BLaER1 treated with 17β-estradiol and CSF1 and Interleukin-3, amounts not matched to agents 10 nM and 100 nM (cell line): ENCODE data around the gene ORC2.

Experiments used
- H3K27ac ChIP-seq, 11 experiments: shearing (Covaris generic); formaldehyde crosslinking; 2 replicates each; pipeline ENCODE4 v1.8.1; 2022
- H3K27me3 ChIP-seq, 11 experiments: shearing (Covaris generic); formaldehyde crosslinking; 2 replicates each; pipeline ENCODE4 v1.8.1; 2022
- H3K36me3 ChIP-seq, 11 experiments: shearing (Covaris generic); formaldehyde crosslinking; 2 replicates each; pipeline ENCODE4 v1.8.1; 2022
- H3K4me1 ChIP-seq, 10 experiments: shearing (Covaris generic); formaldehyde crosslinking; 2 replicates each; pipeline ENCODE4 v1.8.1; 2022
- H3K4me2 ChIP-seq, 11 experiments: shearing (Covaris generic); formaldehyde crosslinking; 2 replicates each; pipeline ENCODE4 v1.8.1; 2022
- H3K4me3 ChIP-seq, 10 experiments: shearing (Covaris generic); formaldehyde crosslinking; 2 replicates each; pipeline ENCODE4 v1.8.1; 2022
- H3K9ac ChIP-seq, 11 experiments: shearing (Covaris generic); formaldehyde crosslinking; 2 replicates each; pipeline ENCODE4 v1.8.1; 2022
- H3K9me3 ChIP-seq, 11 experiments: shearing (Covaris generic); formaldehyde crosslinking; replicated peaks in 1 of 11; 2 replicates each; pipeline ENCODE4 v1.8.1; 2022
- H4K20me1 ChIP-seq, 11 experiments: shearing (Covaris generic); formaldehyde crosslinking; 2 replicates each; pipeline ENCODE4 v1.8.1; 2022
- Cebpa-rat ChIP-seq, 11 experiments: shearing (Covaris generic); IDR thresholded peaks; 2 replicates each; pipeline ENCODE4 v1.8.1; 2022

Gene ORC2

DNA sequence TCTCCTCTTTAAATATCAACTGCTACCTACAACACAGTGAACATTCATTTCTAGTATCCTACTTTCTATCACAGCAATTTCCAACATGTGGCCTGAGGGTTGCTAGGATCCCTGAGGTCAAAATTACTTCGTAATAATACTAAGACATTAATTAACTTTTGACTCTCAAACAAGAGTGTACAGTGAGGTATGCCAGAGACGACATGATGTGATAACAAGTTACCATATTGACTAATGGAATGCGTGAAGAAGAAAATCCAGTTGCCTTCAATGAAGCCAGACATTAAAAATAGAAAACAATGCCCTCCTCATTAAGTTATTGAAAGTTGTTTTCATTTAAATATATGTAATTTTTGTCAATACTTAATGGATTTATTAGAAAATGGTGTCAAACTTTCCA, 13.1 kb downstream of the ORC2 start:
- no peak for TF ChIP-seq Cebpa-rat (IDR thresholded peaks at IDR 0.05)
- Histone ChIP-seq H3K4me3 (no peak overlapping the region), H3K9ac (no peak overlapping the region), H3K27ac (no peak overlapping the region), H3K9me3 (no peaks in the 10 kb centered on the region), H3K4me2 (no peak overlapping the region), H3K4me1 (no peaks in the 10 kb centered on the region), H4K20me1 (no peaks in the 10 kb centered on the region), H3K36me3 (peaks cover 67 to 100% (median 94%) of the 10 kb centered on the region in 11 experiments), H3K27me3 (no peaks in the 10 kb centered on the region)

DNA sequence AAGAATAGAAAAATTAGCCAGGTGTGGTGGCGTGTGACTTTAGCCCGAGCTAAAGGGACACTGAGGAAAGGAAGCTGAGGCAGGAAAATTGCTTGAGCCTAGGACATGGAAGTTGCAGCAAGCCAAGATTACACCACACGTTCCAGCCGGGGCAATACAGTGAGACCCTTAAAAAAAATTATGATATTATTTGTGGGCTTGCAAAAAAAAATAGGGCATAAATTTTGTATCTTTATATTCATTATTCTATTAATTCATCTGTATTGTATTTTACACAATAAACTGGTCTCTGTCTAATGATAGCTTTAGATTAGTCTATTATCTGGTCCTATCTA, 18.1 kb downstream of the ORC2 start:
- Histone ChIP-seq H3K9ac (no peak overlapping the region), H3K4me2 (no peak overlapping the region), H3K36me3 (peaks cover 70 to 100% (median 94%) of the 10 kb centered on the region in 11 experiments), H3K27ac (no peak overlapping the region), H3K27me3 (no peaks in the 10 kb centered on the region), H3K9me3 (no peaks in the 10 kb centered on the region), H4K20me1 (no peaks in the 10 kb centered on the region), H3K4me1 (peaks cover 0 to 7% (median 0%) of the 10 kb centered on the region in 10 experiments; a peak in 1 of 20 replicates), H3K4me3 (no peak overlapping the region)
- TF ChIP-seq Cebpa-rat (IDR thresholded peaks at IDR 0.05) = no peak

DNA sequence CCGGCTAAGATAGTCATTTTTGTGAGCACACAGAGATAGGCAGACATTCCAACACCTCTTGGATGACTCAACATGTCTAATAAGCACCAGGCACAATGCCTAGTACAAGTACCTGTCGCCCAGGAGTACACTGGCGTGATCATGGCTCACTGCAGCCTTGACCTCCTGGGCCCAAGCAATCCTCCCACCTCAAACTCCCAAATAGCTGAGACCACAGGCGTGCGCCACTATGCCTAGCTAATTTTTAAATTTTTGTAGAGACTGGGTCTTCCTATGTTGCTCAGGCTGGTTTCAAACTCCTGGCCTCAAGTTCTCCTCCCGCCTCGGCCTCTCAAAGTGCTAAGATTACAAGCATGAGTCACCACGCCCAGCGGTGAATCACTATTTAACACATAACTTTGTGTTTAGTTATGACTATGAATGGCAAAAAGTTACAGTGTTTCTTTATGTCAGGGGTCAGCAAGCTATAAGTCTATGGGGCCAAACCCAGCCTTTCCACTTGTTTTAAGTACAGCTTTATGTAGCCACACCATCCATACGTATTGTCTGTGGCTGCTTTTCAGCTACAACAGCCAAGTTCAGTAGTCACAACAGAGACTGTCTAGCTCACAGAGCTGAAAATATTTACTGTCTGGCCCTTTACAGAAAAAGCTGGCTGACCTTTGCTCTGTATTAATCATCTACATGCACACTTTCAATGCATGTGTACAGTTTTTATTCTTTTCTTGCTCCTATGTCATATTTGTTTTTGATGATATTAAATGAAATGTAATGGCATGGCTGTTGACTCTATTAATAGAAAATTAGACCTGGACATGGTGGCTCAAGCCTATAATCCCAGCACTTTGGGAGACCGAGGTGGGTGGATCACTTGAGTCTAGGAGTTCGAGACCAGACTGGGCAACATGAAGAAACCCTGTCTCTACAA, 18.7 kb downstream of the ORC2 start:
- no peak overlapping the region for H3K9ac ChIP-seq
- no peak for TF ChIP-seq Cebpa-rat (IDR thresholded peaks at IDR 0.05)
- H3K27me3 ChIP-seq = no peaks in the 10 kb centered on the region
- no peak overlapping the region for H3K27ac ChIP-seq
- H4K20me1 ChIP-seq = no peaks in the 10 kb centered on the region
- no peaks in the 10 kb centered on the region for H3K9me3 ChIP-seq
- peaks cover 70 to 100% (median 94%) of the 10 kb centered on the region in 11 experiments for H3K36me3 ChIP-seq
- no peak overlapping the region for H3K4me3 ChIP-seq
- H3K4me2 ChIP-seq = no peak overlapping the region
- peaks cover 0 to 7% (median 0%) of the 10 kb centered on the region in 10 experiments; a peak in 1 of 20 replicates for H3K4me1 ChIP-seq

DNA sequence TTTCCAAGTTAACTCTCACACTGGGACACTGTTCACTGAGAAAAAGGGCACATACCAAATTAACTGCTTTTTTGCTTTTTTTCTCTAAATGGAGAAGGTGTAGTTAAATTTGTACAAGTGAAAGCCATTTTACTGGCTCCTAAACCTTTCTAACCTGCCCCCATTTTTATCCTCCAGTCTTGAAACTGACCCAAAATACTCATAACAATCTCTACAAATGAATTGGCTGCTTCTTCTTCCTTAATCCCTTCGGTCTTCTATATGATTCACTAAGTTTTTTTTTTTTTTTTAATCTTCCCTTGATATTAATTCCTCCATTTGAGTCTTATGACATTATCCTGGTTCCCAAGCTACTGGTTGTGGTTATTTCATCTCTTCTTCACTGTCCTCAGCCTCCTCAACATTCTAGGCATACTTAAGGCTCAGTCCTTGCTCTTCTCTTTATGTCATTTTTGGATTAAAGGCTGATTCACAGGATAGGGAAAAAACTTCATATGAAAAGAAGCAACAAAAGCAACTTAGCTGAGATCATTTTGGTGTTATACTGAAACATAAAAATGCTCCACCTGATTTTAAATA, 19.8 kb downstream of the ORC2 start:
- no peaks in the 10 kb centered on the region for H4K20me1 ChIP-seq
- H3K9me3 ChIP-seq = no peaks in the 10 kb centered on the region
- no peak overlapping the region for H3K4me3 ChIP-seq
- no peak overlapping the region for H3K27ac ChIP-seq
- no peak for TF ChIP-seq Cebpa-rat (IDR thresholded peaks at IDR 0.05)
- H3K27me3 ChIP-seq = no peaks in the 10 kb centered on the region
- peaks cover 71 to 100% (median 97%) of the 10 kb centered on the region in 11 experiments for H3K36me3 ChIP-seq
- peaks cover 0 to 7% (median 0%) of the 10 kb centered on the region in 10 experiments; a peak in 1 of 20 replicates for H3K4me1 ChIP-seq
- no peak overlapping the region for H3K4me2 ChIP-seq
- H3K9ac ChIP-seq = no peak overlapping the region

DNA sequence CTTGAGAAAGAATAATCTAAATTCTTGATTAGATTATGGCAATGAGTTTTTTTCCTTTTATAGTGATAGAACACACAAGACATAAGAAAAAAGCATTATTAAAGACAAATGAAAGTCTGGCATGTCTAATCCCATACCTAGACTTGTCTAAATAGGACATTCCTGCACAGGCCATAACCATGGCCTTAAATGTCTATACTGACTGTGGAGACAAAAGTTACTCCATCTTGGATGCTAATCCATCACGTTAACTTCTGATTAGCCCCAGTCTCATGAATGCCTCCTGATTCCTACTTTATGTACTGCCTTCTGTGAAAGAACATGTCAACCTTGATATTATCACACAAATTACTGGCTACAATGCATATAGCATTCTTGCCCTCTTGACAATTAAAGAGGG, 23.6 kb downstream of the ORC2 start:
- H3K27me3 ChIP-seq = no peaks in the 10 kb centered on the region
- no peak overlapping the region for H3K9ac ChIP-seq
- peaks cover 0 to 5% (median 0%) of the 10 kb centered on the region in 10 experiments; a peak in 1 of 20 replicates for H3K4me1 ChIP-seq
- no peak overlapping the region for H3K4me2 ChIP-seq
- H4K20me1 ChIP-seq = no peaks in the 10 kb centered on the region
- H3K4me3 ChIP-seq = no peak overlapping the region
- H3K27ac ChIP-seq = no peak overlapping the region
- no peak for TF ChIP-seq Cebpa-rat (IDR thresholded peaks at IDR 0.05)
- H3K9me3 ChIP-seq = no peaks in the 10 kb centered on the region
- peaks cover 84 to 100% (median 99%) of the 10 kb centered on the region in 11 experiments for H3K36me3 ChIP-seq

DNA sequence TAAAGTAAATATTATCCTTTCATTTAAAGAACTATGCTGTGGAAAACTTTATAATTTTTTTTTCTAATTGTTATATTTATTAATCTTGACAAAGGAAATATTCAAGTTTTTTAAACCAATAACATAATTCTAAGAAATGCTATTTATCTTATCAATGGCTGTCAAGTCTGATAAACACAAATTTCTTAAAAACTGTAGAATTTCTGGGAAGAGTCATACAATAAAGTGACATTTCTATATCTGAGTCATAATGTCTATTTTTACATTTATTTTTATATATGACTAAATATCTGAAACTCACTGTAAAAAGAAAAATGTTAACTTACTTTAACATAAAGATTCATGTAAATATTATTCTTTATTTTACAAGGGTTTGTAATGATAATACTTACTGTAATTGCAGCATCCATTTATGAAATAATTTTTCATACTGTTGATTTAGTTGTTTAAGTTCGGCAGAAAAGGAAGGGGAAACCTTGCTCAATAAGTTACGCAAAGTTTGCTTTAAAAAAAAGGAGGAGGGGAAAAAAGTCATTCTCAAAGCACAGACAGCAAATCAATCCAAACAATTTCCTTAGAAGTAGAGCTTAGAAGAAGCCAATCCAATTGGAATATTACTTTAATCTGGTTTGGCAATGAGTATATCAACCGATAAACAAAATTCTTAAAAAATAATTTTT, 32.4 kb downstream of the ORC2 start:
- Histone ChIP-seq H3K36me3 (peaks cover 68 to 96% (median 84%) of the 10 kb centered on the region in 11 experiments), H3K27ac (peak overlapping the region in 2 of 11 experiments; percentile 13 to 30; a peak in 1 of 22 replicates), H3K27me3 (no peaks in the 10 kb centered on the region), H3K4me3 (no peak overlapping the region), H3K9me3 (no peaks in the 10 kb centered on the region), H4K20me1 (no peaks in the 10 kb centered on the region), H3K9ac (no peak overlapping the region), H3K4me2 (peak overlapping the region in 1 of 11 experiments; percentile 16; a peak in 1 of 22 replicates), H3K4me1 (peaks cover 0 to 18% (median 0%) of the 10 kb centered on the region in 10 experiments; a peak in 3 of 20 replicates)
- no peak for TF ChIP-seq Cebpa-rat (IDR thresholded peaks at IDR 0.05)

DNA sequence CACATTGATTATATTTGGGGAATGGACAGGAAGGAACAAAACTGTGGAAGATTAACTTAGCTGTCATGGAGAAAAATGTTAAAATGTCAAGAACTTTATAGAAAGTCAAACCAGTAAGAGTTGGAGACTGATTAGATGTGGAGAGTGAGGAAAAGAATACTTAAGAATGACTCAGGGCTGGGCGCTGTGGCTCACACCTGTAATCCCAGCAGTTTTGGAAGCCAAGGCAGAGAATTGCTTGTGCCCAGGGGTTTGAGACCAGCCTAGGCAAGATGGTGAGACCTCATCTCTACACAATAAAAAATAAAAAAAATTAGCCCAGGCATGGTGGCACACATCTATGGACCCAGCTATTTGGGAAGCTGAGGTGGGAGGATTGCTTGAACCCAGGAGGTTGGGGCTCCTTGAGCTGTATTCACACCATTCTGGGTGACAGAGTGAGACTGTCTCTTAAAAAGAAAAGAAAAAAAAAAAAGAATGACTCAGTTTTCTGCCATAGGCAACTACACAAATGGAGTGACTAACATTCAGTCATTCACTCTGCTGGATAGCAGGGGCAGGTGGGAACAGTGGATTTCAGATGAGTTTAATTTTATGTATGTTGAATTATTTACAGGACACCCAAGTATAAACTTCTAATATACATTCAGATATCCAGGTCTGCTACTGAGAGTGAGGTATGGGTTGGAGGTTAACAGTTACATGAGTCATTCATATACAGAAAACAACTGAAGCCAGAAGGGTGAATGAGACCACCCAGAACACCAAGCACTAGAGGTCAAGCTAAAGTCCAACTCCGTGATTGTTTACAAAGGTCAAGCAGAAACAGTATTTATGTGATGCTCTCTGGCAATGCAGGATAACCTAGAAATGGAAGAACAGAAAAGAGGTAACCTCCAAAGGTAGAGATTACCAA, 33.9 kb downstream of the ORC2 start:
- no peaks in the 10 kb centered on the region for H4K20me1 ChIP-seq
- no peaks in the 10 kb centered on the region for H3K9me3 ChIP-seq
- H3K4me1 ChIP-seq = peaks cover 0 to 18% (median 0%) of the 10 kb centered on the region in 10 experiments; a peak in 3 of 20 replicates
- H3K9ac ChIP-seq = no peak overlapping the region
- H3K4me2 ChIP-seq = no peak overlapping the region
- no peak for TF ChIP-seq Cebpa-rat (IDR thresholded peaks at IDR 0.05)
- H3K4me3 ChIP-seq = no peak overlapping the region
- H3K27me3 ChIP-seq = no peaks in the 10 kb centered on the region
- peaks cover 67 to 96% (median 83%) of the 10 kb centered on the region in 11 experiments for H3K36me3 ChIP-seq
- no peak overlapping the region for H3K27ac ChIP-seq

DNA sequence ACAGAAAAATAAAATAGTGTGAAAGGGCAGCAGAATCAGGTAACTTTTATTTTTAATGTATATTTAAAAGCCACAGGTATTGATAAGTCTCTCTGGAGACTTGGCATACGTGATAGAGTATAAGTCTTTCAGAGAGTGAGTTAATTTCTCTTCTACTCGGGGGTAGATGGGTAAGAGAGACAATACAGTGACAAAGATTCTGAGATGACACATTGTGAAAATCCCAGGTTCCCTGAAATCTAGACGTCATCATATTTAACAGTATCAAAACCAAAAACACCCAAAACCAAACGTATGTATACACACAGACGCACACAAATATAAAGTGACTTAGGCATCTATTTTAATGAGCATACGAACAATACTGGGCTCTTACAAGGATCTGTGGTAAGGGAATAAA, 41.0 kb downstream of the ORC2 start:
- Histone ChIP-seq H3K27me3 (no peaks in the 10 kb centered on the region), H4K20me1 (no peaks in the 10 kb centered on the region), H3K9ac (no peak overlapping the region), H3K4me1 (no peaks in the 10 kb centered on the region), H3K27ac (no peak overlapping the region), H3K9me3 (no peaks in the 10 kb centered on the region), H3K4me2 (no peak overlapping the region), H3K36me3 (peaks cover 82 to 100% (median 95%) of the 10 kb centered on the region in 11 experiments), H3K4me3 (no peak overlapping the region)
- TF ChIP-seq Cebpa-rat (IDR thresholded peaks at IDR 0.05) = no peak
